DOHH2 (cell line): ENCODE results near the gene CLIC4.
"Not testable (repeated sequence)": the region's sequence is repeated elsewhere in the genome, so short reads cannot be mapped to it uniquely, and the experiment has no call there.

Experiments used
- EZH2phosphoT487 ChIP-seq: fragments of 200-600 bp; sonication (generic); IDR thresholded peaks from 2 replicates; pipeline ENCODE4 v1.6.1; 2017; ENCODE audit warnings: borderline replicate concordance, mild to moderate bottlenecking, antibody characterized with exemption, low read length, moderate library complexity, mixed read lengths
- TF ChIP-seq, protein P1 (sequence below): fragments of 200-600 bp; sonication (generic); IDR thresholded peaks from one replicate; pipeline ENCODE4 v1.5.1; 2014; ENCODE audit warnings: antibody characterized with exemption, mild to moderate bottlenecking, low read depth, low read length; ENCODE audit not compliant: poor library complexity, severe bottlenecking

DNA sequence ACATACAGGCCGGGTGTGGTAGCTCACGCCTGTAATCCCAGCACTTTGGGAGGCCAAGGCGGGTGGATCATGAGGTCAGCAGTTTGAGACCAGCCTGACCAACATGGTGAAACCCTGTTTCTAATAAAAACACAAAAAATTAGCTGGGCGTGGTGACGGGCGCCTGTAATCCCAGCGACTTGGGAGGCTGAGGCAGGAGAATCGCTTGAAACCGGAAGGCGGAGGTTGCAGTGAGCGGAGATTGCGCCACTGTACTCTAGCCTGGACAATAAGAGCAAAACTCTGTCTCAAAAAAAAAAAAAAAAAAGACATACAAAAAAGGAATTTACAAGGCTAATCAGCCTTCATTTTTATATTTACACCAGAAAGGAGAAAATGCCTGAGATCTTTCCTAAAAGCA, 78.2 kb downstream of the CLIC4 start:
- TF ChIP-seq, protein P1, sequence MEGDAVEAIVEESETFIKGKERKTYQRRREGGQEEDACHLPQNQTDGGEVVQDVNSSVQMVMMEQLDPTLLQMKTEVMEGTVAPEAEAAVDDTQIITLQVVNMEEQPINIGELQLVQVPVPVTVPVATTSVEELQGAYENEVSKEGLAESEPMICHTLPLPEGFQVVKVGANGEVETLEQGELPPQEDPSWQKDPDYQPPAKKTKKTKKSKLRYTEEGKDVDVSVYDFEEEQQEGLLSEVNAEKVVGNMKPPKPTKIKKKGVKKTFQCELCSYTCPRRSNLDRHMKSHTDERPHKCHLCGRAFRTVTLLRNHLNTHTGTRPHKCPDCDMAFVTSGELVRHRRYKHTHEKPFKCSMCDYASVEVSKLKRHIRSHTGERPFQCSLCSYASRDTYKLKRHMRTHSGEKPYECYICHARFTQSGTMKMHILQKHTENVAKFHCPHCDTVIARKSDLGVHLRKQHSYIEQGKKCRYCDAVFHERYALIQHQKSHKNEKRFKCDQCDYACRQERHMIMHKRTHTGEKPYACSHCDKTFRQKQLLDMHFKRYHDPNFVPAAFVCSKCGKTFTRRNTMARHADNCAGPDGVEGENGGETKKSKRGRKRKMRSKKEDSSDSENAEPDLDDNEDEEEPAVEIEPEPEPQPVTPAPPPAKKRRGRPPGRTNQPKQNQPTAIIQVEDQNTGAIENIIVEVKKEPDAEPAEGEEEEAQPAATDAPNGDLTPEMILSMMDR, result not testable (repeated sequence)
- not testable (repeated sequence) for TF ChIP-seq EZH2phosphoT487
